ENCODE data around the gene SYT5.
"Not testable (repeated sequence)": the region's sequence is repeated elsewhere in the genome, so short reads cannot be mapped to it uniquely, and the experiment has no call there.

SYT5 gene

DNA sequence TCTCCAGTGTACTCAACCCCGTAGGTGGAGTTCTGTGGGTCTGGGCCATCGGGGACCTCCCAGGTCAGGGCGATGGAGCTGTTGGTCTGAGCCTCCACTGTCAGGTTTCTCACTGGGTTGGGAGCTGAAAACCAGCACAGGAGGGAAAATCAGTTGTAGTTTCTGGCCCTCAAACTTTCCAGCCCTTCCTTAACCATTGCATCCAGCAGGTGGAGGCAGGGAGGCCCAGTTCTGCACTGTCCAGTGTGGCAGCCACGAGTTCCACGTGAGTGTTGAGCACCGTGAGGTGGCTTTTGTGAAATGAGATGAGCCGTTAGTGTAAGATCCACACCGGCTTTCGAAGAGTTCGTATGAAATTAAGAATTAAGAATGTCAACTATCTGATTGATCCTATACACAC is 22.1 kb upstream of the SYT5 start:
- TF ChIP-seq, protein P1, sequence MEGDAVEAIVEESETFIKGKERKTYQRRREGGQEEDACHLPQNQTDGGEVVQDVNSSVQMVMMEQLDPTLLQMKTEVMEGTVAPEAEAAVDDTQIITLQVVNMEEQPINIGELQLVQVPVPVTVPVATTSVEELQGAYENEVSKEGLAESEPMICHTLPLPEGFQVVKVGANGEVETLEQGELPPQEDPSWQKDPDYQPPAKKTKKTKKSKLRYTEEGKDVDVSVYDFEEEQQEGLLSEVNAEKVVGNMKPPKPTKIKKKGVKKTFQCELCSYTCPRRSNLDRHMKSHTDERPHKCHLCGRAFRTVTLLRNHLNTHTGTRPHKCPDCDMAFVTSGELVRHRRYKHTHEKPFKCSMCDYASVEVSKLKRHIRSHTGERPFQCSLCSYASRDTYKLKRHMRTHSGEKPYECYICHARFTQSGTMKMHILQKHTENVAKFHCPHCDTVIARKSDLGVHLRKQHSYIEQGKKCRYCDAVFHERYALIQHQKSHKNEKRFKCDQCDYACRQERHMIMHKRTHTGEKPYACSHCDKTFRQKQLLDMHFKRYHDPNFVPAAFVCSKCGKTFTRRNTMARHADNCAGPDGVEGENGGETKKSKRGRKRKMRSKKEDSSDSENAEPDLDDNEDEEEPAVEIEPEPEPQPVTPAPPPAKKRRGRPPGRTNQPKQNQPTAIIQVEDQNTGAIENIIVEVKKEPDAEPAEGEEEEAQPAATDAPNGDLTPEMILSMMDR (IDR thresholded peaks at IDR 0.05): peak; percentile 35
- H3K27ac ChIP-seq: not testable (repeated sequence)

DNA sequence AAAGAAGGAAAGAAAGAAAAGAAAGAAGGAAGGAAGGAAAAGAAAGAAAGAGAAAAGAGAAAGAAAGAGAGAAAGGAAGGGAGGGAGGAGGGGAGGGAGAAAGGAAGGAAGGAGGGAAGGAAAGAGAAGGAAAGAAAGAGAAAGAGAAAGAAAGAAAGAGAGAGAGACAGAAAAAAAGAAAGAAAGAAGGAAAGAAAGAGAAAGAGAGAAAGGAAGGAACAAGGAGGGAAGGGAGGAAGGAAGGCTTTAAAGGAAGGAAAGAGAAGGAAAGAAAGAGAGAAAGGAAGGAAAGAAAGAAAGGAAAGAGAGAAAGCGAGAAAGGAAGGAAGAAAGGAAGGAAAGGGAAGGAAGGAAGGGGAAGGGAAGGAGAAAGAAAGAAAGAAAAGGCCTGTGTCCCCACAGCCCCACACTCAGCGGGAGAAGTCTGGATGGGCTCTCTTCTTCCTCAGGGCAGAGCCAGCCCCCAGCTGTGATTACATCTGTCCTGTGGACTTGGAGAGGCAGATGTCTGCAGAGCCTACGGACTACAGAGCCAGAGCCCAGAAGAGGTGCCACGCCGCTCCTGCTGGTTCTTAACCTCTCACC is 19.6 kb upstream of the SYT5 start:
- no peak for TF ChIP-seq ZFX (IDR thresholded peaks at IDR 0.05; ENCODE audit: borderline replicate concordance)
- TF ChIP-seq, protein P1 (IDR thresholded peaks at IDR 0.05): no peak

DNA sequence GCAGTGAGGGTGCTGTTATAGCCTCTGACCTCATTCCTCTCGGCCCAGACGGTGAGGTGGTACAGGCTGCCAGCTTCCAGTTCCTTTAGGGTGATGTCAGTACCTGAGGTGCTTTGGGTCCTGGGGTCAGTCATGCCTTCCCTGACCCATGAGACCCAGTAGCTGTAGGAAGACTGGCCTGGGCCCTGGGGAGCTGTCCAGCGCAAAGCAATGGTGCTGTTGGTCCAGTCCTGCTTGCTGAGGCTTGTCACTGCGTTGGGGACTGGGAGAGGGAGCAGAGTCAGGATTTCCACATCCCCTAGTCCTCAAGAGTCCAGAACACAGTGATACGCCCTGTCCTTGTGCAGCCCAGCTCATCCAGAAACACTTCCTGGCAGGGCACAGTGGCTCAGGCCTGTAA is 18.6 kb upstream of the SYT5 start:
- TF ChIP-seq, protein P1 (IDR thresholded peaks at IDR 0.05): no peak
- TF ChIP-seq ZFX (IDR thresholded peaks at IDR 0.05; ENCODE audit: borderline replicate concordance): no peak
- no peak overlapping the region for H3K27ac ChIP-seq

More for the DNA sequence above, 19.6 kb upstream of the SYT5 start:
- H3K27ac ChIP-seq: no peak overlapping the region

DNA sequence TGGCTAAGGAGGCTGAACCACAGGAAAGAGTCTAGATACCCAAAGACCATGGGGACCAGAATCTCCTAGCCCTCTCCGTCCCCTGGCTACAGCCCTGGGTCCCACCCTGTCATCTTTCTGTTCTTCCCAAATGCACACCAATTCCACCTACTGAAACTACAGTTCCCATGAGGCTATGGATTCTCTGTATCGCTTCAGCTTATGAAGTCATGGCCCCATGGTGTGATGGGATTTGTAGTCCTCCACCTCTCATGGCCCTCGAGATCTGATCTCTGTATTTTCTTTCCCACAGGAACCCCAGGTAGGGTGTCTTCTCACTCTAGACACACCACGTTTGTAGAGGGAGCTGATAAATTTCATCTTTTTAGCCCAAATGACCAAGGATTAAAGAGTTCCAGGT is 17.4 kb upstream of the SYT5 start:
- no peak for TF ChIP-seq ZFX (IDR thresholded peaks at IDR 0.05; ENCODE audit: borderline replicate concordance)
- TF ChIP-seq, protein P1 (IDR thresholded peaks at IDR 0.05): no peak
- no peak overlapping the region for H3K27ac ChIP-seq

DNA sequence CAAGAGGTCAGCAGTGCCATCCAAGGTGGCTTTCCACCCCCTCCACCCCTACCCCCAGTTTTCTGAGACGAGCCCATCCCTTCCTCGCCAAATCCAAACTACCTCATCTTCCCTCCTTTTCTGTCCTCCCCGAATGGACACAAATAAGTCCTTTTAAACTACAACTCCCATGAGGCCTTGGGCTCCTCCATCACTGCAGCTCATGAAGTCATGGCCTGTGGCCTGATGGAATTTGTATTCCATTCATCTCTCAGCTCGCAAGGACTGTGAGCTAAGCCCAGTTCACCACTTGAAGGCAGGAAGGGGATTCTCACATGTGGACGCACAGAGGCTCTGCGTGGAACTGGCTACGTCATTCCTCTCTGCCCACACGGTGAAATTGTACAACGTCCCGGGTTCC is 16.7 kb upstream of the SYT5 start:
- no peak for TF ChIP-seq ZFX (IDR thresholded peaks at IDR 0.05; ENCODE audit: borderline replicate concordance)
- TF ChIP-seq, protein P1 (IDR thresholded peaks at IDR 0.05): no peak
- H3K27ac ChIP-seq: no peak overlapping the region

DNA sequence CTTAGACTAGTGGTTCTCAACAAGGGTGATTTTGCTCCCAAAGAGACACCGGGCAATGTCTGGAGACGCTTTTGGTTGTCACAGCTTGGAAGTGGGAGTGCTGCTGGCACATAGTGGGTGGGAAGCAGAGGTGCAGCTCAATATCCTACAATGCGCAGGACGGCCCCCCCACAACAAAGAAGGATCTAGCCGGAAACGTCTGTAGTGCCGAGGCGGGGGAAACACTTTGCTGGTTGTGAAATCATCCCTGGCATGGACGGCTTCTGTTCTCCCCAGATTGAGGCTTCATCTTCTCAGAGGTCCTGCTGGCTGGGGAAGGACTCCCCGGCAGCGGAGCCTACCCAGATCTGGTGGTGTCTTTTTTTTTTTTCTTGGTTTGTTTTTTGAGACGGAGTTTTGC is 13.4 kb upstream of the SYT5 start:
- H3K27ac ChIP-seq: no peak overlapping the region
- TF ChIP-seq, protein P1 (IDR thresholded peaks at IDR 0.05): no peak
- TF ChIP-seq ZFX (IDR thresholded peaks at IDR 0.05; ENCODE audit: borderline replicate concordance): no peak

DNA sequence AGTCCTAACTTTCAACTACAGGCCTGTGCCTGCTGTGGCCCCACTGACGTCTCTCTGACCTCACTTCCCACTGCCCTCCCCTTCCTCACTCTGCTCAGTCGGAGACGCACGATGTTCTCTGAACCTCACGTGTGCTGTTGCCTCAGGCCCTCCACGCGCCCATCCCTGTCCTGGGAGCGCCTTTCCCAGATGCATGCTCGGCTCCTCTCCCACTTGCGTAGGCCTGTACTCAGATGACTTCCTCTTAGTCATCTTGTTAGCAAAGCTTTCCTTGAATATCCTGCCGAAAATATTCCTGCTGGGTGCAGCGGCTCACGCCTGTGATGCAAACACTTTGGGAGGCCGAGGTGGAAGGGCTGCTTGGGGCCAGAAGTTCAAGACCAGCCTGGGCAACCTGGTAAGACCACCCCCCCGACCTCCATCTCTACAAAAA is 9.3 kb upstream of the SYT5 start:
- H3K27ac ChIP-seq: no peak overlapping the region
- TF ChIP-seq, protein P1 (IDR thresholded peaks at IDR 0.05): no peak
- no peak for TF ChIP-seq ZFX (IDR thresholded peaks at IDR 0.05; ENCODE audit: borderline replicate concordance)

Measured in 22Rv1 (cell line).